Hepatic stellate cell (primary cell): Measurements from ENCODE around the gene SHISAL2B.
"Not testable (repeated sequence)": the region's sequence is repeated elsewhere in the genome, so short reads cannot be mapped to it uniquely, and the experiment has no call there.

Experiments used
- DNase-seq: peaks from one replicate; pipeline ENCODE4 v3.0.0; 2011; ENCODE audit warnings: low spot score

The SHISAL2B gene

GRCh38 chr5:64690417-64691151 lies at the start of gene SHISAL2B:
SHISAL2B (plus strand) TSS chr5:64690503; CDS start chr5:64690624, 121 bp downstream.
- peak; percentile 22 for DNase-seq

- no peak for DNase-seq
These were observed 45.5 kb upstream of the SHISAL2B start for GRCh38 chr5:64644831-64645230.

DNA sequence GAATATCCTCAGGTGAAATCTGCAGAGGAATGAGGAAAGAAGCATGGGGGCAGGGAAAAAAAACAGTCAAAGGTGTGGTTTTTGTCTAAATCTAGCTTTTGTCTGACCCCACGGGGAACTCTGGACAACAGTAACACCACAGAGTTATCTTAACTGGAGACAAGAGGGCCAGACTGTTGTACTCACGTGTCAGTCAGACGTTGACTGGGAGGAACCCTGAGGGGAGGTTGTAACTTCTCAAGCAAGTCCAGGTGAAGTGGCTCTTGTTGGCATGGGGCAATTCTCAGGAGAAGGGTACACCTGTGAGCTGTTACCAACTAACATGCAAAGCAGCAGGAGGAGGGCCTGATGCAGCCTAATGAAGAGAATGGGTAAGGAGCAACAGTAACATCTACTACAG lies 44.1 kb upstream of the SHISAL2B start:
- no peak for DNase-seq

DNA sequence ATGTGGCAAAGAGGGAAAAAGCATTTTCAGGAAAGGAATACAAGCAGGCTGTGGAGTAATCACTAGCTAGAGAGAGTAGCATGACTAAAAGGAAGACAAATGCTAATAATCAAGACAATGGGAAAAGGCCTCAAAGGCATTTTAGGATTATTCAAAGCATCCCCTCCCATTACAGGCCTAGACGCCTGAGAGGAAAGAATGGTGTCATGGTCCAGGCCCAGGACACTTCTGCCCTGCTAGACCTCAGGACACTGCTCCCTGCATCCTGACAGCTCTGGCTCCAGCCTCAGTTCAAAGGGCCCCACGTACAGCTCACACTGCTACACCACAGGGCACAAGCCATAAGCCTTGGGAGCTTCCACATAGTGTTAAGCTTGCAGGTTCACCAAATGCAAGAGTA lies 40.8 kb upstream of the SHISAL2B start:
- no peak for DNase-seq

DNA sequence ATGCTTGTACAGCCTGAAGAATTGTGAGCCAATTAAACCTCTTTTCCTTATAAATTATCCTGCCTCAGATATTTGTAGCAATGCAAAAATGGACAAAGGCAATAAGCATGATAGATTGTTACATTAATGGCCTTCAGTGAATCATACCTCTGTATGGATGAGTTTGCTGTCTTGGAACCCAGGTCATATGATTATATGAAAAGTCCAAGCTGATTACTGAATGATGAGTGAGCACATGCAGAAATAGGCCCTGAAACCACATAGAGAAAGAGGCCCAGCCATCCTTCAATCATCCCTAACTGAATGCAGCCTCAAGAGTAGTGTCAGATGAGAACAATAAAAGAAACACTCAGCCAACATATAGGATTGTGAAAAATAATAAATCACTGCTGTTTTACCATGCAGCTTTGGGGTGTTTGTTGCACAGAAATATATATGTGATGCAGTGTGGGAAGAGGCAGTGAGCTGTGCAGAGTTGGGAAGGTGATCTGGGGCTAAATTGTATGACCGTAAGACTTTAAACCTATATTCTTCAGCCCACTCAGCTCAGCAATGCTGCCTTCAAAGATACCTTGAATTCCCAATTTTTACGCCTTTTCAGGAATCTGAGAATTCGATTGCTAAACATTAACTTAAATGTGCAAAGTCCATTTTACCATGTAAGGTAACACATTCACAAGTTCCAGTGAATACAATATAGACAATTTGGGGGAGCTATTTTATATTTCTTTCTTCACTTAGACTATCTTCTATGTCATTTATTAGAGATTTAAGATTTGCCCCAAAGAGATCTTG lies 36.3 kb upstream of the SHISAL2B start:
- DNase-seq, result no peak

DNA sequence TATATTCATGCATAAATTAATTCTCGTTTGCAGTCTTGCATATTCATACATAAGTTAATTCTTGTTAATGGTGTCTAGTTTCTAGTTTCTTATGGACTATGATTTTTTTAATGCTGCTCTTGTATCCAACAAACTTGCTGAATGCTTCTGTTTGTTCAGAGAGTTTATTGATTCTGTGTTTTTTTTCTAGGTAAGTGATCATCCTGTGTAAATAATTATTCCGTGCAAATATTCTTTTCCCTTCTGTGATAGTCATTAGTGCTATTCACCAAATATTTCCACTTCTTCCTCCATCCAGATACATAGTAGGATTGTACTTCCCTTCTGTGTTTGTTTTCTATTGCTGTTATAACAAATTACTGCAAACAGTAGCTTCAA lies 35.8 kb upstream of the SHISAL2B start:
- no peak for DNase-seq

- no peak for DNase-seq
These were observed 34.7 kb upstream of the SHISAL2B start for GRCh38 chr5:64655596-64655995.

- DNase-seq, result no peak
These were observed 31.0 kb upstream of the SHISAL2B start for GRCh38 chr5:64659289-64659688.

DNA sequence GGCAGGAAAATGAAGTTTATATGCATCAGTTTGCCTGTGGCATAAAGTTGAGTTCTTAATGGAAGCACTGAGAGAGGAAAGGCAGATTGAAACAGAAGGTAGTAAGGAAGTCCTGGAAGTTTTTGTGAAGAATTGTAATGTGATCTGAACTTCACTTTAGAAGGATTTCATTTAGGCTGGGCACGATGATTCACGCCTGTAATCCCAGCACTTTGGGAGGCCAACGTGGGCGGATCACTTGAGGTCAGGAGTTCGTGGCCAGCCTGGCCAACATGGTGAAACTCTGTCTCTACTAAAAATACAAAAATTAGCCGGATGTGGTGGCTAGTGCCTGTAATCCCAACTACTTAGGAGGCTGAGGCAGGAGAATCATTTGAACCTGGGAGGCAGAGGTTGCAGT lies 27.1 kb upstream of the SHISAL2B start:
- not testable (repeated sequence) for DNase-seq

DNA sequence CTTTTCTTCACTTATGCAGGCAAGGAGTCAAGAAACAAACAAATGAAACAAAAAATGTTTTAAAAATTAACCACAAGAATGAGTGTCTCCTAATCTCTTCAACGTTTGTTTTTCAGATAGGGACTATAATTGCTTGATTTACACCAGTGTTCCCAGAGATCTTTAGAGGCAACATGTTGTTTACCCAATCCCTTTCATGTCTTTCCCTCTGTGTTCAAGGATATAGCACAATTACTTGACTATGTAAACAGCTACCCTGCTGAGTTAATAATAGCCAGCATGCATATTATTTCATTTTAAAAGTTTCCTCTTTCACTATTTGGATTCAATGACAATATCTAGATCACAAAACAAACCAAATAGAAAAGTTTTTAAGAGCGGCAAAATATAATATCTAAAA lies 25.1 kb upstream of the SHISAL2B start:
- DNase-seq, result no peak

DNA sequence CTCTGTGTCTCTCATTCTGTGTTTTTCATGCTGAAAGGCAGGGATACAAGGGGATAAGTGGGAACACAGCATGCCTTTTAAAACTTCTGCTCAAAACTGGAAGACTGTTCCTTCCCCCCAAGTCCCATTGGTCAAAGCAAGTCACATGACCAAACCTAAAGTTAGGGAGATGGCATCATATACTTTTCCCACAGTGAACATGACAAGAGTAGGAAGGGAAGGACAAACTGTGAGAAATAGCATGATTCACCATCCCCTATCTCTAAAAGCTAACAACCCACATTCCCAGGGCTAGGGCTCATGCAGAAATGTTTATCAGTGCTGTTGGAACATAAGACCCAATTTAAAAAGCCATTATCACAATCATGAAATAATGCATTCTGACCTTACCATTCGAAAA lies 24.2 kb upstream of the SHISAL2B start:
- DNase-seq, result peak; percentile 48

- DNase-seq, result no peak
These were observed 23.2 kb upstream of the SHISAL2B start for GRCh38 chr5:64667068-64667467.

DNA sequence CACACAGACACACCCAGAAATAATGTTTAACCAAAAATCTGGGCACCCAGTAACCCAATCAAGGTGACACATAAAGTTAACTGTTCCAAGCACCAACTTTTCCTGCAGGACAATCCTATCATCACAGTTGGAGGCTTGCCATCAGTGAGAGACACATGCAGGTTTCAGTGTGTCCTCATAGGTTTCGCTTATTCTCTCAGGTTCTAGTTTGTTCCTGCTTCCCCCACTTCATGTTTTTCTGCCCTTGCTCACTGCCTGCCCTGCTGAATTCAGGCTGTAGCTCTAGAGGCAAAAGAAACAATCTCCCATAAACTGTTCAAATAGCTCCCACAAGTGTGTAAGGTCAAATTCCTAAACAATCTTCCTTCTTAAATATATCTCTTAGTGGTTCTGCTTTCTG lies 20.0 kb upstream of the SHISAL2B start:
- no peak for DNase-seq

GRCh38 chr5:64671678-64672077 lies 18.6 kb upstream of the SHISAL2B start:
- DNase-seq, result no peak

DNA sequence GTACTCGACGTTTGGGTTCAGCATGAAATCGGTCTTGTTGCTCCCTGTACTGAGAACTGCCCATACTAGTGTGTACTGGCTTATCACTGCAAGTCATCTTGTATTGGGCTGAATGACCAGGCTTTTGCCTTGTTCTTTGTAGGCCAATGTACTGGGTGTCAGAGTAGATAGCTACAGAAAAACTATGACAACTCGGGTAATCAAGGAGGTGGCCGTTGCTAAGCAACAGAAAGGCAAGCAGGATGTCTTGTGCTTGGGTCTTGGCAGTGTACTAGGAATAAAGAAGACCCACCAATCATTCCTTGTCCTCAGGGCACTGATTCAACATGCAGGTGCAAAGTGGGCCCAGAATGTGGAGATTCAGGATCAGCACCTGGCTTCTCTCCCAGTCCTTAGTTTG lies 11.9 kb upstream of the SHISAL2B start:
- no peak for DNase-seq

- DNase-seq, result no peak
These were observed 10.0 kb upstream of the SHISAL2B start for GRCh38 chr5:64680289-64680688.

DNA sequence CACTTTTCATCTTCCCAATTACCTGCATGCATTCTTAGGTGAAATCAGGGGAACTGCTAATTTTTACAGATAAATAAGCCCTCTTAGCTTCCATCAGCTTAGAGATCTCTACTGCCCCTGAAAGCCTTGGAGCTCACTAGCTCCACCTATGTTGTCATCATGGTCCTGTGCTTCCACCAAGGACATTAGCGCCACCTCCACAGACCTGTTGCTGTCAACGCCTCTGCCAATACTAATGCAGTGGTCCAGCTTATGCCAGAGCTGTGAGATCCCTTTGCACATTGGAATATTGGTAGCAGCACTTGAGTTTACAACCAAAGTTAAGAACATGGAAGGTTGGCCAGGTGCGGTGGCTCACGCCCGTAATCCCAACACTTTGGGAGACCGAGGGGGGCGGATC lies 7.7 kb upstream of the SHISAL2B start:
- DNase-seq, result no peak

GRCh38 chr5:64685866-64686265 lies 4.4 kb upstream of the SHISAL2B start:
- DNase-seq, result no peak

DNA sequence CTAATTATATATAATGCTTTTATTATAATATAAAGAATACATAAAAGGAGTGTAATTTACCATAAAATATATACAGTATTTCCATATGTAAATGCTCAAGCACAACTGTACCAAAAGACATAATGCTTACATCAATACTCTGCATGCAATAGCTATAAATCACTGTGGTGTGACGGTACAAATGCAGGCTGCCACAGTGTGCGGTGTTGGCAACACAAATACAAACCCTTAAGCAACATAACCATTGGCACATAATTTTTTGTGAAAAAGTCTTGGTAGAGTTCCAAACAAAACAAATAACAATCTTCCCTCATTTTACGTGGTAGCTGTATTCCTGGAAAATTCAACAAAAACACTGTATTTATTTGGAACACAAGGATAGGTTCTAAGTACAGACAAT lies 1.9 kb upstream of the SHISAL2B start:
- DNase-seq, result no peak

GRCh38 chr5:64688965-64689364 lies 1.3 kb upstream of the SHISAL2B start:
- no peak for DNase-seq

- no peak for DNase-seq
These were observed 243 bp upstream of the SHISAL2B start for GRCh38 chr5:64690104-64690416.

DNA sequence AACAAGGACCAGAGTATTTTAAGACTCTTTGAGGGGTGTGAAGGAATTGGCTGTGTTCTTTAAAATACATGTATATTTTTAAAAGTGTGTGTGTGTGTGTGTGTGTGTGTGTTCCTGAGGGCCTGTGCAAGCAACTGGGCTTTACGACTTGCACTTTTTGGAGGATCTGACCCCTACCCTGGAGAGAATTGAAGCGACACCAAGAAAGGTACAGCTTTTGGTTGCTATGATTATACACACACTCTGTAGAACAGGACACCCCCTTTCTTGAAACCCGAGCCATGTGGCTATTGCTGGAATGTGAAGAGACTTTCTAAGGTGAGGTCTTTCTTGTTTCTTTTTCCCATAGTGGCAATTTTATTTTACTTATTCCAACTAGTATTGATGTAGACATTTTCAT lies 988 bp downstream of the SHISAL2B start:
- DNase-seq, result no peak

GRCh38 chr5:64693636-64694035 lies 3.3 kb downstream of the SHISAL2B start:
- DNase-seq, result no peak

- DNase-seq, result not testable (repeated sequence)
These were observed 6.1 kb downstream of the SHISAL2B start for GRCh38 chr5:64696414-64696813.
